ENCODE results near the gene GMCL1. TPM values are rescaled to one million over a fixed set of nuclear protein-coding genes. Genes with fewer than 3 reads are reported as not detected.

GMCL1 gene
- total RNA-seq, 1 experiment from 2014 or later = 12.7 TPM

DNA sequence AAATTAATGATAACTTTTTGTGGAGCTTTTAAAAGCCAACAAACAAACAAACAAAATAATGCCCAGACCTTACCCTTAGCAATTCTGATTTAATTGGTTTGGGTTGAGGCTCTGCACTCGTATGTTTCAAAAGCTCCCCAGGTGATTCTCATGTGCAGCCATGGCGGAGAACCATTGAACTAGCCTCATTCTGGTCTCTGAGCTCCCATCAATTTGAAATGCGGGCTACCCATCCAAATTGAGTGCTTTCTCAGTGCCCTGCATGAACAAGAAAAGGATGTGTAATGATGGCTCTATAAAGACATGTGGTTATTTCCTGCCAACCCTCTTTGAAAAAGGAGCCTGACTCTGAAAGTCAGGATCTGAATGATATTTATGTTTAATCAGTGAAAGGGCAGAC lies 93.7 kb downstream of the GMCL1 start:
- no peaks in the 10 kb centered on the region for H4K20me1 ChIP-seq (ENCODE audit: low read length)
- H3K4me3 ChIP-seq (ENCODE audit: low read length) = no peak overlapping the region
- H3K9me2 ChIP-seq (replicated peaks; ENCODE audit: low read length) = no peaks in the 10 kb centered on the region
- H3K27ac ChIP-seq (ENCODE audit: low read length) = no peak overlapping the region
- no peaks in the 10 kb centered on the region for H3K9me3 ChIP-seq (ENCODE audit: low read length)
- intact Hi-C loops (cut with micrococcal nuclease) = no loop called here
- ATAC-seq (no peak), DNase-seq (no peak)
- H3K4me1 ChIP-seq (ENCODE audit: insufficient read depth, low read length) = peaks cover 7% of the 10 kb centered on the region
- H3K79me2 ChIP-seq (ENCODE audit: low read length) = peaks cover 9% of the 10 kb centered on the region
- peaks cover 10% of the 10 kb centered on the region for H3K36me3 ChIP-seq (ENCODE audit: low read depth, low read length)
- BruUV-seq (replicated peaks) = no TSS peak
- ChIA-PET CTCF (no interaction called here), POLR2A (ENCODE audit: unreplicated experiment) (no interaction called here)
- no peaks in the 10 kb centered on the region for H3F3A ChIP-seq (ENCODE audit: low read length, unreplicated experiment)
- H3K4me2 ChIP-seq (ENCODE audit: low read length) = no peak overlapping the region
- no peaks in the 10 kb centered on the region for H3K27me3 ChIP-seq (ENCODE audit: low read length)
- no peak overlapping the region for H3K9ac ChIP-seq (ENCODE audit: low read length)
- no peak overlapping the region for H2AFZ ChIP-seq (ENCODE audit: low read length)
- no peak for TF ChIP-seq EZH2 (IDR thresholded peaks at IDR 0.05; ENCODE audit: low read length, unreplicated experiment)
- TF ChIP-seq EZH2phosphoT487 (IDR thresholded peaks at IDR 0.05; ENCODE audit: borderline replicate concordance, low read length) = no peak
- TF ChIP-seq, protein P1, sequence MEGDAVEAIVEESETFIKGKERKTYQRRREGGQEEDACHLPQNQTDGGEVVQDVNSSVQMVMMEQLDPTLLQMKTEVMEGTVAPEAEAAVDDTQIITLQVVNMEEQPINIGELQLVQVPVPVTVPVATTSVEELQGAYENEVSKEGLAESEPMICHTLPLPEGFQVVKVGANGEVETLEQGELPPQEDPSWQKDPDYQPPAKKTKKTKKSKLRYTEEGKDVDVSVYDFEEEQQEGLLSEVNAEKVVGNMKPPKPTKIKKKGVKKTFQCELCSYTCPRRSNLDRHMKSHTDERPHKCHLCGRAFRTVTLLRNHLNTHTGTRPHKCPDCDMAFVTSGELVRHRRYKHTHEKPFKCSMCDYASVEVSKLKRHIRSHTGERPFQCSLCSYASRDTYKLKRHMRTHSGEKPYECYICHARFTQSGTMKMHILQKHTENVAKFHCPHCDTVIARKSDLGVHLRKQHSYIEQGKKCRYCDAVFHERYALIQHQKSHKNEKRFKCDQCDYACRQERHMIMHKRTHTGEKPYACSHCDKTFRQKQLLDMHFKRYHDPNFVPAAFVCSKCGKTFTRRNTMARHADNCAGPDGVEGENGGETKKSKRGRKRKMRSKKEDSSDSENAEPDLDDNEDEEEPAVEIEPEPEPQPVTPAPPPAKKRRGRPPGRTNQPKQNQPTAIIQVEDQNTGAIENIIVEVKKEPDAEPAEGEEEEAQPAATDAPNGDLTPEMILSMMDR (conservative IDR thresholded peaks at IDR 0.05; ENCODE audit: low read depth, low read length) = no peak

DNA sequence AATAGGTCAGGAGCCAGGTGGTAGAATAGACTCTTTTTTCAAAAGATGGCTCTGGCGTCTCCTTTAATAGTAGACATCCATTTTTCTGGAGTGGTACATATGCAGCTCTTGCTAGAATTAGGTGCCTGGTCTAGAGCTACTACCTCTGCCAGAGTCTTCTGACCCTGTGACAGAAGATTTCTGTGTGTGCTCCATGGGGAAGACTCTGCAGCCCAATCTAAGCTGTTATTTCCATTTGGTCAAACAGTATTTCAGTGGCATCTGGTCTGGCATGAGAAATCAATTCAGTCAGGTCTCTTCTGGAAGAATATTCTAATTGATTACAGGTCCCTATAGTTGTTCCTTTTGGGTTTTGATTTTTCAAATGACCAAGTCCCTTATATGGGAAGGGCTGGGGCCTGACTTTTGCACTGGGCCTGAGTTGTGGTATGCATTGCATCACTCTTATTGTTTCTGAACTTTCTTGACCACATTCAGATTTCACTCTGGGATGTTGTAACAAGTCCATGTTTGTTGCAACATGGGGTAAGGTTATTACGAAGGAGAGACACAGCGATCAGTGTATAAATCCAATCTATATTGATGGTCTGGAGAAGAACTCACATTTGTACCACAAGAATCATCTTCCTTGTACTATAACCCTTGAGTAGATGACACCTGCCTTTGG lies 97.5 kb downstream of the GMCL1 start:
- no peaks in the 10 kb centered on the region for H3K9me2 ChIP-seq (replicated peaks; ENCODE audit: low read length)
- ChIA-PET CTCF (no interaction called here), POLR2A (ENCODE audit: unreplicated experiment) (no interaction called here)
- no peak overlapping the region for H3K4me2 ChIP-seq (ENCODE audit: low read length)
- no peaks in the 10 kb centered on the region for H3K79me2 ChIP-seq (ENCODE audit: low read length)
- H4K20me1 ChIP-seq (ENCODE audit: low read length) = no peaks in the 10 kb centered on the region
- no peaks in the 10 kb centered on the region; the same call in 1 of the 2 replicates for H3K36me3 ChIP-seq (ENCODE audit: low read depth, low read length)
- no peaks in the 10 kb centered on the region for H3K9me3 ChIP-seq (ENCODE audit: low read length)
- DNase-seq (no peak), ATAC-seq (no peak)
- no peak overlapping the region for H3K27ac ChIP-seq (ENCODE audit: low read length)
- H3K4me1 ChIP-seq (ENCODE audit: insufficient read depth, low read length) = peaks cover 8% of the 10 kb centered on the region
- no peaks in the 10 kb centered on the region for H3F3A ChIP-seq (ENCODE audit: low read length, unreplicated experiment)
- H2AFZ ChIP-seq (ENCODE audit: low read length) = no peak overlapping the region
- BruUV-seq (replicated peaks) = no TSS peak
- intact Hi-C loops (cut with micrococcal nuclease) = no loop called here
- no peak overlapping the region for H3K9ac ChIP-seq (ENCODE audit: low read length)
- H3K27me3 ChIP-seq (ENCODE audit: low read length) = no peaks in the 10 kb centered on the region
- TF ChIP-seq EZH2 (IDR thresholded peaks at IDR 0.05; ENCODE audit: low read length, unreplicated experiment) (no peak), EZH2phosphoT487 (IDR thresholded peaks at IDR 0.05; ENCODE audit: borderline replicate concordance, low read length) (no peak)
- TF ChIP-seq, protein P1 (conservative IDR thresholded peaks at IDR 0.05; ENCODE audit: low read depth, low read length) = no peak
- H3K4me3 ChIP-seq (ENCODE audit: low read length) = no peak overlapping the region

Other genes starting within 250 kb of the GMCL1 start
- gene AAK1, start 185.9 kb upstream of the GMCL1 start, total RNA-seq (2014; rRNA removed) = 46.8 and 47.9 TPM in 2 replicates
- 43.3 and 51.1 TPM in 2 replicates for gene ANXA4, start 87.5 kb upstream of the GMCL1 start, total RNA-seq (2014; rRNA removed)
- 44.1 and 56.3 TPM in 2 replicates for gene SNRNP27, start 64.3 kb downstream of the GMCL1 start, total RNA-seq (2014; rRNA removed)
- gene MXD1, start 85.4 kb downstream of the GMCL1 start, total RNA-seq (2014; rRNA removed) = 6.8 and 7.0 TPM in 2 replicates
- gene ASPRV1, start 132.0 kb downstream of the GMCL1 start, total RNA-seq (2014; rRNA removed) = 0.12 TPM in 1 of 2 replicates, not detected in the other